ENCODE data around the gene SPIN2A.
"Not testable (repeated sequence)": the region's sequence is repeated elsewhere in the genome, so short reads cannot be mapped to it uniquely, and the experiment has no call there.

The SPIN2A gene

DNA sequence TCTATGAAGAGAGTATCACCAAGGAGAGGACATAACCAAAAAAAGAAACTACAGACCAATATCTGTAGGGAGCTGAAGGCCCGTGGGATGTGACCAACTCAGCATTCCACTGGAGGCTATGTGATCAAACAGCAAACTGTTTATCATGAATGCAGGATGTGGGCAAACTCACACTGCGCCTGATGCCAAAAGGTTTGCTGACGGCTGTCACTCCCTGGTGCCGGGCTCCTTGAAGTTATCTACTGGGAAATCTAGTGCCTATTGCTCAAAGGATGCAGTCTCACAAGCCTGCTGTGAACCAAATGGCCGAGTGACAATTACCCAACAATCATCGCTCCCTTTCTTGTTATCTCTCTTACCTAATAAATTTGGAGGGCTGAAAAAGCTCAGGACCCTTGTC is 34.3 kb downstream of the SPIN2A start:
- not testable (repeated sequence) for DNase-seq (ENCODE audit: low read depth, low spot score)

Measured in ELF-1 (cell line).